HepG2 (cell line): Measurements from ENCODE around the gene NCOA6. TPM values are rescaled to one million over a fixed set of nuclear protein-coding genes. Genes with fewer than 3 reads are reported as not detected.

Experiments used
- BHLHE40 ChIP-seq: IDR thresholded peaks from 2 replicates; pipeline ENCODE4 v1.6.1; 2011; ENCODE audit warnings: low read length, improper control_type of control experiment
- DBP ChIP-seq: sonication (generic); formaldehyde crosslinking; IDR thresholded peaks from 2 replicates; pipeline ENCODE4 v1.4.0; 2020; ENCODE audit warnings: missing genetic modification reagents; ENCODE audit errors: not compliant biosample characterization
- FOXK1 ChIP-seq: sonication (generic); formaldehyde crosslinking; IDR thresholded peaks from 2 replicates; pipeline ENCODE4 v1.4.0; 2020; ENCODE audit warnings: low read depth, missing genetic modification reagents, borderline replicate concordance
- KIAA2018 ChIP-seq: sonication (generic); formaldehyde crosslinking; IDR thresholded peaks from 2 replicates; pipeline ENCODE4 v1.5.0; 2020; ENCODE audit warnings: mild to moderate bottlenecking, missing genetic modification reagents, borderline replicate concordance
- SMYD3 ChIP-seq: sonication (generic); formaldehyde crosslinking; IDR thresholded peaks from 2 replicates; pipeline ENCODE4 v1.8.1; 2023; ENCODE audit warnings: mild to moderate bottlenecking, missing genetic modification reagents
- SRY ChIP-seq: sonication (generic); formaldehyde crosslinking; IDR thresholded peaks from 2 replicates; pipeline ENCODE4 v1.8.0; 2022; ENCODE audit warnings: mild to moderate bottlenecking, missing genetic modification reagents
- ZHX1 ChIP-seq: sonication (generic); formaldehyde crosslinking; IDR thresholded peaks from 2 replicates; pipeline ENCODE4 v1.8.1; 2022; ENCODE audit warnings: low read depth, mild to moderate bottlenecking, missing genetic modification reagents
- ZNF678 ChIP-seq: sonication (generic); formaldehyde crosslinking; IDR thresholded peaks from 2 replicates; pipeline ENCODE4 v1.4.0; 2020; ENCODE audit warnings: mild to moderate bottlenecking, missing genetic modification reagents
- ZNF737 ChIP-seq: sonication (generic); formaldehyde crosslinking; IDR thresholded peaks from 2 replicates; pipeline ENCODE4 v1.5.0; 2020; ENCODE audit warnings: missing genetic modification reagents, mild to moderate bottlenecking, borderline replicate concordance
- ZNF747 ChIP-seq: sonication (generic); formaldehyde crosslinking; IDR thresholded peaks from 2 replicates; pipeline ENCODE4 v1.8.1; 2023; ENCODE audit warnings: missing genetic modification reagents, mild to moderate bottlenecking, borderline replicate concordance
- ZNF770 ChIP-seq: sonication (generic); formaldehyde crosslinking; IDR thresholded peaks from 2 replicates; pipeline ENCODE4 v1.5.0; 2020; ENCODE audit warnings: mild to moderate bottlenecking, missing genetic modification reagents
- ZNF788 ChIP-seq: sonication (generic); formaldehyde crosslinking; IDR thresholded peaks from 2 replicates; pipeline ENCODE4 v1.5.0; 2020; ENCODE audit warnings: mild to moderate bottlenecking, missing genetic modification reagents, borderline replicate concordance
- polyA plus RNA-seq, 8 experiments: library from polyadenylated mRNA; depleted of rRNA in 3 of 8; stranded (reverse) in 7 of 8; unstranded in 1 of 8; fragments of >200 nt; fragmentation: Illumina TruSeq in 4 of 8; extraction: Trizol in 4 of 8; gene quantifications; 2 replicates each; pipeline versions ENCODE4 v1.2.1 to v1.2.3, GENCODE V29; 2011 to 2016; ENCODE audit warnings: low read depth in 4 of 8, missing spikeins in 1 of 8, mixed read lengths in 1 of 8; ENCODE audit not compliant: insufficient read depth in 1 of 8
- total RNA-seq, 5 experiments: library from RNA; depleted of rRNA; stranded (reverse); fragments of >200 nt; fragmentation: Illumina TruSeq; extraction: Trizol; gene quantifications; 2 replicates each; pipeline ENCODE4 v1.2.3, GENCODE V29; 2016; ENCODE audit warnings: low read depth in 1 of 5

Gene NCOA6
- total and polyA plus RNA-seq, 2 of the 13 experiments (the other 11 are each of a cell fraction or from before 2014, with no cell fraction given): 11.2 to 29.3 TPM

GRCh38 chr20:34703424-34704176, 121.9 kb downstream of the NCOA6 start (continued):
- TF ChIP-seq ZHX1 (no peak), DBP (CRISPR knock-in tag) (no peak), ZNF737 (CRISPR knock-in tag) (0 out of 2 replicates have a peak, but pooled peaks have one; percentile 18), ZNF678 (CRISPR knock-in tag) (0 out of 2 replicates have a peak, but pooled peaks have one; percentile 26), SRY (CRISPR knock-in tag) (peak; percentile 82), KIAA2018 (CRISPR knock-in tag) (no peak), FOXK1 (peak; percentile 67; the same call in 1 of the 2 replicates), SMYD3 (CRISPR knock-in tag) (peak; percentile 44), ZNF788 (CRISPR knock-in tag) (no peak; the same call in 1 of the 2 replicates), ZNF747 (CRISPR knock-in tag) (peak; percentile 71), ZNF770 (CRISPR knock-in tag) (0 out of 2 replicates have a peak, but pooled peaks have one; percentile 7), BHLHE40 (no peak; the same call in 1 of the 2 replicates)
